Astrocyte of the cerebellum (primary cell): ENCODE measurements around the gene CNGA1.

Source experiments
- DNase-seq: peaks from one replicate; pipeline ENCODE4 v3.0.0-alpha.2; 2011; ENCODE audit warnings: low read depth
- H3K4me3 ChIP-seq: 2 replicates; pipeline ENCODE4 v1.5.1; 2011; ENCODE audit warnings: mild to moderate bottlenecking, low read depth, low read length, moderate library complexity
- in situ Hi-C: cut with HindIII; loops from 2 replicates; pipeline ENCODE4 v1.10.0; 2017; ENCODE audit warnings: low sequenced_read_pairs
- TF ChIP-seq, protein P1 (sequence below): IDR thresholded peaks from 2 replicates; pipeline ENCODE4 v1.5.1; 2012; ENCODE audit warnings: low read length, low read depth, moderate library complexity, mild to moderate bottlenecking; ENCODE audit errors: missing control alignments

CNGA1 gene

DNA sequence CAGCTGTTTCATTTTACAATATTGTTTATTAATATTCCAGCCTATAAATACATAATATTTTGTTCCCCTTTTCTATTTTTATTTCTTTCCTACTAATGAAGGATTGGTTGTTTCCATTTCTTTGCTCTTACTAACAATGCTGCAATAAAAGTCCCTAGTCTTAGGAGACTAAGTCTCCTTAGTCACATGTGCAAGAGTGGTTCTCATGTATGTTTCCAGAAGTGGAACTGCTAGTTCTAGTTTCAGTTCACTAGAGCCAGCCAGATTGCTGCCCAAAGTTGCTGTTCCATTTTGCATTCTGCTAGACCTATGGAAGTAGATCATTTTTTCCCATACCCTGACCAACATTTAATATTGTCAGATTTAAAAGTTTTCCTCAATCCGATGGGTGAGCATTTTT is 44.3 kb downstream of the CNGA1 start:
- no peak overlapping the region for H3K4me3 ChIP-seq
- TF ChIP-seq, protein P1, sequence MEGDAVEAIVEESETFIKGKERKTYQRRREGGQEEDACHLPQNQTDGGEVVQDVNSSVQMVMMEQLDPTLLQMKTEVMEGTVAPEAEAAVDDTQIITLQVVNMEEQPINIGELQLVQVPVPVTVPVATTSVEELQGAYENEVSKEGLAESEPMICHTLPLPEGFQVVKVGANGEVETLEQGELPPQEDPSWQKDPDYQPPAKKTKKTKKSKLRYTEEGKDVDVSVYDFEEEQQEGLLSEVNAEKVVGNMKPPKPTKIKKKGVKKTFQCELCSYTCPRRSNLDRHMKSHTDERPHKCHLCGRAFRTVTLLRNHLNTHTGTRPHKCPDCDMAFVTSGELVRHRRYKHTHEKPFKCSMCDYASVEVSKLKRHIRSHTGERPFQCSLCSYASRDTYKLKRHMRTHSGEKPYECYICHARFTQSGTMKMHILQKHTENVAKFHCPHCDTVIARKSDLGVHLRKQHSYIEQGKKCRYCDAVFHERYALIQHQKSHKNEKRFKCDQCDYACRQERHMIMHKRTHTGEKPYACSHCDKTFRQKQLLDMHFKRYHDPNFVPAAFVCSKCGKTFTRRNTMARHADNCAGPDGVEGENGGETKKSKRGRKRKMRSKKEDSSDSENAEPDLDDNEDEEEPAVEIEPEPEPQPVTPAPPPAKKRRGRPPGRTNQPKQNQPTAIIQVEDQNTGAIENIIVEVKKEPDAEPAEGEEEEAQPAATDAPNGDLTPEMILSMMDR, result no peak
- in situ Hi-C loops, result no loop called here
- no peak for DNase-seq

DNA sequence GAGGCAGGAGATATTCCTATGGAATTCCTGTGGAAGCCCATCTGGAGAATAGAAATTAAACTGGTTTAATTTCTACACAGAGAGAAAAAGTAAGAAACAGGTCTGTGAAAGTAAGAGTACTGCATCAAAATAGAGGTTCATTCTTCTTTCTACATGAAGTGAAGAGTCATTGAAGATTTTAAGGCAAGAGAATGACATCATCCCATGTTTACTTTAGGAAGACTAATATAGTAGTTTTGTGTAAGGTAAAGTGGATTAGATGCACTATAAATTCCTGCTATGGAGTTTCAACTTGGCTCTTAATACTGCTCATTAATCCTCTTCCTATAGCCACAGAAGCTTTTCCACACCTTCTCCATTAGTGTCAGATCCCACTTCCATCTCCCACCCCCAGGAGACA is 47.6 kb downstream of the CNGA1 start:
- in situ Hi-C loops, result no loop called here
- DNase-seq, result no peak
- TF ChIP-seq, protein P1, result no peak
- no peak overlapping the region for H3K4me3 ChIP-seq

DNA sequence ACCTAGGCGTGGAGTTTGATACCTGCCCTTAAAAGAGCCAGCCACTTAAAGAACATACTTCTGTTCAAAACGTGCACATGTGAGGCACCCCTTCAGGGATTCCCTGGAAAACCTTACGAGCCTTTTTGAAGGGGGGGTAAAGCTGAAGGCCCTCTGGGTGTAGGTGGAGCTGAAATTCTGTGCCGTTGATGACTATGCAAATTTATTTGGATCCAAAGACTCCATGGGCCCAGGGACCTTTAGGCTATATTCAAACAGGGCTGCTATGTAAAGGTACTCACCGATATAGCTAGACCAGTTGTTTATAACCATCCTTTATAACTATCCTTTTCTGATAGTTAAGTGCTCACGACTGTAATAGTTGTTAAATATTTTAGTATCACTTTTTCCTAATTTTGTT is 61.8 kb downstream of the CNGA1 start:
- TF ChIP-seq, protein P1, result no peak
- no peak for DNase-seq
- in situ Hi-C loops, result no loop called here
- H3K4me3 ChIP-seq, result no peak overlapping the region

DNA sequence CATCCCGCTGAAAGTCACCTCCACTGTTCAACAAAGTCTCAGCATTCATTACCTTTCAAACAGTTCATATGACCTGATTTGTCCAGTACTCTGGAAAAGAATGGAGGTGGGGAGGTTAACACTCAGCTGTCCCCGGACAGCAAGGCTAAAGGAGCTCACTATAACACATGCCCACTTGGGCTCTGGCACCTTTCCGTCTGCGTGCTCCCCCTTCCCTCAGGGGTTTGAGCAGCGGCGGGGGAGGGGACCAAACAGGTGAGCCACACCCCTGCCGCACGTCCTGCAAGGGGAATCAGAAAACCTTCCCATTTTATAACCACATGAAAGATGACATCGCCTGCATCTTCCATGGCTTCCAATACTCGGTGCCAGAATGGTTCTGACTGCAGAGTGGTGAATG is 62.2 kb downstream of the CNGA1 start:
- no peak overlapping the region for H3K4me3 ChIP-seq
- TF ChIP-seq, protein P1, result no peak
- DNase-seq, result no peak
- in situ Hi-C loops, result no loop called here

DNA sequence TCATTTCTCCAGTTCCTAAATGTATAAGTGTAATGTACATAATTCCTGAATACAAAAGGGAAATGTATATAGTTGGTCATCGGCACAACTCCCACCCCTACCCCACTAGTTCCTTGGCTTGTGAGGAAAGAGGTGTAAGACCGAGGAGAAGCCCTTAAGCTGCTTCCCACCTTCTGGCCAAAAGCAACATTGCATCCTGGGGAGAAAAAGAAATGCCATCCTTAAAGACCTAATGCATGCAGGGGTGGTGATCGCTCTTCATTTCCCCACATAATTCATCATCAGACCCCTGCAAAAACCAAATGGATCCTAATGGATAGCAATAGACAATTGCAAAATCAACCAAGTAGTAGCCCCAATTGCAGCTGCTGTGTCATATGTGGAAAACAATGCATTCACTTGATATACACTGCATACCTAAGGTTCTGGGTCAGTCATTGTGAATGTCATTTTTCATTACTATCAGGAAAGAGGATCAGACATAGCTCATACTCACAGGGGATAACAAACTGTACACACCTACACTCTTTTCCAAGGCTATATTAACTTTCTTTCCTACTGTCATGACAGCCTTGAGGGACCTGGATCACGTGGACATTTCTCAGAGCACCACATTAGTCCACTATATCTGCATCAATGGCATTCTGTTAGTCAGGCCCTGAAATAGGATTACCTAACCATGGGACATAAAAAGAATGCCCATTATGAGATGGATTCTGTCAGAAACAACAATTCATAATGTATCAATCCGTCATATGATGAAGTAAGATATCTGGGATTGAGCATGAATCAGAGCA is 70.4 kb downstream of the CNGA1 start:
- no peak overlapping the region for H3K4me3 ChIP-seq
- DNase-seq, result no peak
- in situ Hi-C loops, result no loop called here
- TF ChIP-seq, protein P1, result no peak

DNA sequence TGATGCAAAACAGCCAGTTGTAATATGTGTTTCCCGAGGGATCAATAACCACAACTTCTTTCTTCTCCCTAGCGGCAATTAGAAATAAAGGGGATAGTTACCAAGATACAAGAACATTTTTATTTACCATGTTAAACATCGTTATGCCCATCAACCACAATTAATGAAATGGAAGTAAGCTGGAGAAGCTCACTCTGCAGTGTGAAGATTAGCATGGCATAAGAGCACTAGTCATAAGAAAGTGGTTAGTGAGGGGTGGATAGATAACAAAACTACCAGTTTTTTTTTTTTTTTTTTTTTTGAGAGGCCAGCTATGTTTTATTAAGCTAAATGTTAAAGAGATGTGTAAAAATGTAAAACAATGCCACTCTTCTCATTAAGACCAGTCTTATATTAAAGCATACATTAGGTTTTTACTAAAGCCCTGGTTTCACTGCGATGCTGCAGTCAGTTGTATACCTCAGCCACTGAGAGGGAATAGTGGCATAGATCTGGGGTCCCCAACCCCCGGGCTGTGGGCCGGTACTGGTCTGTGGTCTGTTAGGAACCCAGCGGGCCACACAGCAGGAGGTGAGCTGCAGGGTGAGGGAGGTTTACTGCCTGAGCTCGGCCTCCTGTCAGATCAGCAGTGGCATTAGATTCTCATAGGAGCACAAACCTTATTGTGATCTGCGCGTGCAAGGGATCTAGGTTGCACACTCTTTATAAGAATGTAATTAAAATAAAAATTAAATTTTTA is 74.2 kb downstream of the CNGA1 start:
- in situ Hi-C loops, result no loop called here
- TF ChIP-seq, protein P1, result no peak

More for the DNA sequence above, 74.2 kb downstream of the CNGA1 start:
- no peak for DNase-seq
- no peak overlapping the region for H3K4me3 ChIP-seq
